GM21360 (cell line): ENCODE data around the gene ALDH2.
A peak's percentile ranks its signal among the peaks of the same experiment; 100 is the strongest.
"Not testable (repeated sequence)": the region's sequence is repeated elsewhere in the genome, so short reads cannot be mapped to it uniquely, and the experiment has no call there.

Experiments
- ATAC-seq: cut with Tn5 transposase; IDR thresholded peaks from one replicate; pipeline ENCODE4 v1.9.1; 2021; ENCODE audit warnings: mild to moderate bottlenecking, moderate library complexity; ENCODE audit not compliant: unreplicated experiment

ALDH2 gene

GRCh38 chr12:111785651-111786050 lies 18.9 kb downstream of the ALDH2 start:
- no peak for ATAC-seq

DNA sequence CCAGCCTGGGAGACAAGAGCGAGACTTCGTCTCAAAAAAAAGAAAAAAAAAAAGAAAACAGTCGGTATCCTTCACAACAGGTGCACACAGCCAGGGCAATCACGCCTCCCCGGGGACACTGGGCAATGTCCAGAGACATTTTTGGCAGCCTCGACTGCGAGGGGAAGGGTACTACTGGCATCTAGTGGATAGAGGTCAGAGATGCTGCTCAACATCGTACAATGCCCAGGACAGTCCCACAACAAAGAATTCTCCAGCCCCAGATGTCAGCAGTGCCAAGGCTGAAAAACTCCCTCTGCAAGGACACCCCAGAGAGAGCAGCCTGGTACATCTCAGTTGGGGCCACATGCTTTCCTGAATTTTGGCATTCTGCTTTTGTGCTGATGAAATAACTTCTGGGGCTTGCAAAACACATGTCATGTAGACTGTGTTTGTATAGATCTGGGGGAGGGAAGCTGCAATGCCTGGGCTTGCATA lies 21.5 kb downstream of the ALDH2 start:
- no peak for ATAC-seq

- no peak for ATAC-seq
Observed at GRCh38 chr12:111789779-111790178, 23.0 kb downstream of the ALDH2 start.

- no peak for ATAC-seq
Observed at GRCh38 chr12:111791507-111791906, 24.8 kb downstream of the ALDH2 start.

GRCh38 chr12:111792155-111792855 lies 25.6 kb downstream of the ALDH2 start:
- no peak for ATAC-seq

DNA sequence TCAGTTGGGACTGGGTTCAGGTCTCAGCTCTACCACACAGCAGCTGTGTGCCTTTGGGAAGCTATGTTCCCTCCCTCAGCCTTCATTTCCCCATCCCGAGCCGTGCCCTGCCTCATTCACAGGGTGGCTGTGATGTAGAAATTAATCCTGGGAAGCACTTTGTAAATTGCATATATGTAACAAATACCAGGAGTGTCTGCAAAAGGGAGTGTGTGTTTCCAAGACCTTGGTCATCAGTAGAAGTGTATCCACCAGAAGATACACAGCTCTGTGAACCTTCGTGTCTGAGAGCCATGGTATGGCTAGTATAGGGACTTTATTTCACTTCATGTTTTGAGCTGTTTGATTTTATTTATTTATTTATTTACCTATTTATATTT lies 26.1 kb downstream of the ALDH2 start:
- ATAC-seq = no peak

DNA sequence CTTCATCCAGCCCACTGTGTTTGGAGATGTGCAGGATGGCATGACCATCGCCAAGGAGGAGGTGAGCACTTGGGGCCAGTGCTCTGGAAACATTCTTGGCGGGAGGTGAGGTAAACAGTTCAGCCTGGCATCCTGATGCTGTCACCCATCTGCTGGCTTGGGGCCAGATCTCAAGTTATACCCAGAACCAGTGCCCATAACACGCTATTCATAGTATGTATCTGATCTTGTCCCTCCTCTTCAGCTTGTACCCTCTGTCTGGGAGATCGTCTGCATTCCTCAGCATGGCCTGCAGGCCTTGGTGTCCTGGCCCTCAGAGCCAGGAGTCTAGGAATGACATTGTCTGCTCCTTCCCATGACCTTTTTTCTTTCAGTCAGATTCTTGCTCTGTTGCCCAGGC lies 31.4 kb downstream of the ALDH2 start:
- no peak for ATAC-seq

- no peak for ATAC-seq
Observed at GRCh38 chr12:111799758-111800157, 33.0 kb downstream of the ALDH2 start.

- no peak for ATAC-seq
Observed at GRCh38 chr12:111803038-111803626, 36.4 kb downstream of the ALDH2 start.

DNA sequence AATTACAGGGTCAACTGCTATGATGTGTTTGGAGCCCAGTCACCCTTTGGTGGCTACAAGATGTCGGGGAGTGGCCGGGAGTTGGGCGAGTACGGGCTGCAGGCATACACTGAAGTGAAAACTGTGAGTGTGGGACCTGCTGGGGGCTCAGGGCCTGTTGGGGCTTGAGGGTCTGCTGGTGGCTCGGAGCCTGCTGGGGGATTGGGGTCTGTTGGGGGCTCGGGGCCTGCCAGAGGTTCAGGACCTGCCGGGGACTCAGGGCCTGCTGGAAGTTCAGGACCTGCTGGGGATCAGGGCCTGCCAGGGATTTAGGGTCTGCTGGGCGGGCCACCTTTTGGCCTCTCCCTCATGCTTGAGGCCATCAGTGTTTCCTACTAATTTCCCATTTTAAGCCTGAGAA lies 37.1 kb downstream of the ALDH2 start:
- no peak for ATAC-seq

GRCh38 chr12:111806304-111806703 lies 39.6 kb downstream of the ALDH2 start:
- ATAC-seq = no peak

DNA sequence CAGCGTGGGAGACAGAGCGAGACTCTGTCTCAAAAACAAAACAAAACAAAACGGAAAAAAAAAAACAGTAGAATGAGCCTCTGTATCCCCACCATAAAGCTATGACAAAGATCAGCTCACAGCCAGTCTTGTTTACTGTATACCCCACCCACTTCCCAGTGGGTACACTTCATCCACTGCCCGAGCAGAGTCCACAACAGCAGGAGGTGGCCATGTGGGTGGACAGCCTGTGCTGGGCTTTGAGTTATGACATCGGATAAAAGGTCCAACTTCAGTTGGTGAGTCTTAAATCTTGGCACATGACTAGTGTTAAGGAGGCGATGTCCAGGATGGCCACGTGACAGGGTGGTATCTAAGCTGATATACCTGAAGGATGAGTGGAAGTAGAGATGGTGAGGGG lies 40.5 kb downstream of the ALDH2 start:
- ATAC-seq = no peak

GRCh38 chr12:111812881-111813741 lies 46.4 kb downstream of the ALDH2 start:
- ATAC-seq = peak; percentile 51

- ATAC-seq = no peak
Observed at GRCh38 chr12:111816065-111816615, 49.4 kb downstream of the ALDH2 start.

- ATAC-seq = not testable (repeated sequence)
Observed at GRCh38 chr12:111816898-111817297, 50.2 kb downstream of the ALDH2 start.

- no peak for ATAC-seq
Observed at GRCh38 chr12:111818340-111818739, 51.6 kb downstream of the ALDH2 start.

GRCh38 chr12:111819191-111820158 lies 52.7 kb downstream of the ALDH2 start:
- no peak for ATAC-seq

DNA sequence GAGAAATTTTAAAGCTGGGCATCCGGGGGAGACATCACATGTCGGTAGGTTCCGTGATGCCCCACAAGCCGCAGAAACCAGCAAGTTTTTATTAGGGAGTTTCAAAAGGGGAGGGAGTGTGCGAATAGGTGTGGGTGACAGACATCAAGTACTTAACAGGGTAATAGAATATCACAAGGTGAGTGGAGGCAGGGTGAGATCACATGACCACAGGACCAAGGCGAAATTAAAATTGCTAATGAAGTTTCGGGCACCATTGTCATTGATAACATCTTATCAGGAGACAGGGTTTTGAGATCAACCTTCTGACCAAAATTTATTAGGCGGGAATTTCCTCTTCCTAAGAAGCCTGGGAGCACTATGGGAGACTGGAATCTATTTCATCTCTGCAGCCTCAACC lies 54.1 kb downstream of the ALDH2 start:
- ATAC-seq = not testable (repeated sequence)

DNA sequence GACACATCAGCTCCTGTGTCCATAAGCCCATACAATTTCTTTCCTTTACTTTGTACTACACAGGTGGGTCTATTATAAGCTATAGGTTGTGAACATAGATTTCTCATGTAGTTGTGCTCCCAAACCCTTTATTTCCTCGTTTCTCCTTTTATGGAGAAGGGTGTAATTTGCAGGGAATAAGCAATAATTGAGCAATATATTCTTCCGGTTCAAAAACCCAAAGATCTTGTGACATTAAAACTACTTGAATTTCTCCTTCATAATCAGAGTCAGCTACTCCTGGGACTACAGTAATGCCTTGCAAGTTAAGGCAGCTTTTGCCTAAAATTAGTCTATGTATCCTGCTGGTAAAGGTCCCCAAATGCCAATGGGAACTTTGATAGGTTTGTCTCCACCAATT lies 56.2 kb downstream of the ALDH2 start:
- ATAC-seq = no peak

DNA sequence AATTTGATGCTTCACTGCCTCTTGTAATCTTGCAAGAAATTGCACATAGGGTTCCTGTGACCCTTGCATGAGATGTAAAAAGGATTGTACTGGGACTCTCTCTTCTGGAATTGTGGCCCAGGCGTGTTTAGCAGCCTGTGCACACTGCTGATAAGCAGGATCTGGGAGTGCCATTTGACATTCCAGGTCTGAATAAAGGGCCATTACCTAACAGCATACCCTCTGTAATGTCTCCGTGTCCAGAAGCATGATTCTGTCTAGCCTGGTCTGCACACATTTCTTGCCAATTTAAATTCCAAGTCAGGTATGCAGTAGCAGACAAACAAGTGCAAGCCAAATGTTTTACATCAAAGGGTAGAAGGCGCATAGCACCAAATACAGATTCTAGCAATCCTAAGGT lies 57.2 kb downstream of the ALDH2 start:
- no peak for ATAC-seq
